Stimulated activated CD4-positive, alpha-beta T cell treated with anti-CD3 and anti-CD28 coated beads, Interleukin-2, amount 100 ng/mL, for 48 hours (primary cell): ENCODE results near the gene IMMP2L.
"Not testable (repeated sequence)": the region's sequence is repeated elsewhere in the genome, so short reads cannot be mapped to it uniquely, and the experiment has no call there.

Source experiments
- DNase-seq, 2 donors: peaks; one replicate each; pipeline ENCODE4 v3.0.0-alpha.2; 2020

IMMP2L gene

GRCh38 chr7:111328487-111328886, 233.8 kb downstream of the IMMP2L start:
- no peak for DNase-seq

- DNase-seq: no peak
Measured at GRCh38 chr7:111324776-111325175, 237.5 kb downstream of the IMMP2L start.

- DNase-seq: no peak
Measured at GRCh38 chr7:111324228-111324627, 238.1 kb downstream of the IMMP2L start.

- not testable (repeated sequence) for DNase-seq
Measured at GRCh38 chr7:111323670-111324069, 238.6 kb downstream of the IMMP2L start.

- DNase-seq: no peak
Measured at GRCh38 chr7:111320133-111320532, 242.2 kb downstream of the IMMP2L start.

- DNase-seq: no peak
Measured at GRCh38 chr7:111312966-111313365, 249.3 kb downstream of the IMMP2L start.

GRCh38 chr7:111308691-111309090, 253.6 kb downstream of the IMMP2L start:
- DNase-seq: no peak

- no peak for DNase-seq
Measured at GRCh38 chr7:111301891-111302290, 260.4 kb downstream of the IMMP2L start.

GRCh38 chr7:111294494-111294893, 267.8 kb downstream of the IMMP2L start:
- DNase-seq: no peak

- no peak for DNase-seq
Measured at GRCh38 chr7:111292026-111292470, 270.2 kb downstream of the IMMP2L start.

GRCh38 chr7:111290982-111291381, 271.3 kb downstream of the IMMP2L start:
- DNase-seq: no peak

GRCh38 chr7:111290419-111290818, 271.9 kb downstream of the IMMP2L start:
- no peak for DNase-seq

- DNase-seq: not testable (repeated sequence)
Measured at GRCh38 chr7:111288441-111288840, 273.9 kb downstream of the IMMP2L start.

GRCh38 chr7:111282626-111283025, 279.7 kb downstream of the IMMP2L start:
- no peak for DNase-seq

- no peak for DNase-seq
Measured at GRCh38 chr7:111274857-111275256, 287.4 kb downstream of the IMMP2L start.

- DNase-seq: no peak
Measured at GRCh38 chr7:111272092-111272491, 290.2 kb downstream of the IMMP2L start.

- not testable (repeated sequence) for DNase-seq
Measured at GRCh38 chr7:111270794-111271193, 291.5 kb downstream of the IMMP2L start.

GRCh38 chr7:111268941-111269340, 293.4 kb downstream of the IMMP2L start:
- DNase-seq: no peak

- no peak for DNase-seq
Measured at GRCh38 chr7:111266613-111267012, 295.7 kb downstream of the IMMP2L start.

- DNase-seq: no peak
Measured at GRCh38 chr7:111265394-111265793, 296.9 kb downstream of the IMMP2L start.

GRCh38 chr7:111264981-111265380, 297.3 kb downstream of the IMMP2L start:
- no peak for DNase-seq

- DNase-seq: no peak
Measured at GRCh38 chr7:111264111-111264868, 298.0 kb downstream of the IMMP2L start.

- DNase-seq: no peak
Measured at GRCh38 chr7:111262293-111263116, 299.8 kb downstream of the IMMP2L start.

- no peak for DNase-seq
Measured at GRCh38 chr7:111261496-111261895, 300.8 kb downstream of the IMMP2L start.
